Psoas muscle (tissue), 8 donors: ENCODE results near the gene KRT72. TPM values are rescaled to one million over a fixed set of nuclear protein-coding genes. Genes with fewer than 3 reads are reported as not detected.

Experiments used
- ATAC-seq, 4 donors: fragments of 200-7000 bp; cut with Tn5 transposase; one replicate each; pipeline ENCODE4 v1.9.1; 2020; ENCODE audit warnings: moderate library complexity in 3 of 4, mild to moderate bottlenecking in 2 of 4
- DNase-seq, 2 donors: peaks; one replicate each; pipeline ENCODE4 v3.0.0-alpha.2; 2020
- H3K27ac ChIP-seq: fragments of 200-600 bp; one replicate; pipeline ENCODE4 v1.8.0; 2022
- H3K27me3 ChIP-seq, 3 donors: fragments of 200-600 bp in 1 of 3; one replicate each; pipeline versions ENCODE4 v1.6.1 to v1.8.0; 2013 to 2022; ENCODE audit warnings: low read length in 2 of 3, mild to moderate bottlenecking in 2 of 3, moderate library complexity in 1 of 3; ENCODE audit not compliant: insufficient read depth in 3 of 3
- H3K36me3 ChIP-seq, 2 donors: fragments of 200-600 bp in 1 of 2; one replicate each; pipeline versions ENCODE4 v1.6.1 to v1.8.0; 2013 to 2022; ENCODE audit warnings: low read depth in 1 of 2, mild to moderate bottlenecking in 1 of 2, moderate library complexity in 1 of 2; ENCODE audit not compliant: insufficient read depth in 1 of 2
- H3K4me1 ChIP-seq: fragments of 200-600 bp; one replicate; pipeline ENCODE4 v1.8.0; 2022
- H3K4me3 ChIP-seq: fragments of 200-600 bp; one replicate; pipeline ENCODE4 v1.8.0; 2022; ENCODE audit warnings: mild to moderate bottlenecking
- H3K9me3 ChIP-seq: fragments of 200-600 bp; one replicate; pipeline ENCODE4 v1.8.0; 2022
- CTCF ChIP-seq: fragments of 200-600 bp; IDR thresholded peaks from one replicate; pipeline ENCODE4 v1.8.0; 2022; ENCODE audit warnings: antibody characterized with exemption
- WGBS, 3 donors: extraction: QIAGEN DNeasy Blood & Tissue Kit; methylation state at CpG; one replicate each; pipeline versions ENCODE4 v1.1.6 to v1.1.7; 2013; 5-methylcytosine and 5-hydroxymethylcytosine counted together
- intact Hi-C, 2 donors: fragments of 100-400 bp; cut with DNase I; formaldehyde crosslinking; loops; one replicate each; pipeline versions ENCODE4 v1.11.0 to v1.14.2; 2022
- polyA plus RNA-seq, 3 donors: library from polyadenylated mRNA; stranded (reverse); fragments of 200-250 nt; gene quantifications; one replicate each; pipeline ENCODE4 v1.2.3, GENCODE V29; 2013
- total RNA-seq, 4 donors: library from RNA; stranded (reverse); fragmentation: NEBNext Ultra II Directional in 2 of 4; extraction: Animal tissue kit (Norgen Biotek cat#: 25700) in 2 of 4; gene quantifications; one replicate each; pipeline versions ENCODE4 v1.2.1 to v1.2.4, GENCODE V29; 2021 to 2023
- donor health status: healthy with polysubstance abuse.
- donor health status: DM: no; HTN: no; CAD: no; lungs with moderate emphysema.
- donor health status: Bipolar disorder and iron deficiency.
- donor health status: healthy.
- donor health status: DM: yes; HTN: yes; CAD: no.
- donor health status: DM: no; HTN: no; CAD: no.
- donor health status: DM: no; HTN: no; CAD: no.
- donor health status: DM: yes; HTN: yes; CAD: no.

KRT72 gene
- total and polyA plus RNA-seq, 7 donors = not detected

DNA sequence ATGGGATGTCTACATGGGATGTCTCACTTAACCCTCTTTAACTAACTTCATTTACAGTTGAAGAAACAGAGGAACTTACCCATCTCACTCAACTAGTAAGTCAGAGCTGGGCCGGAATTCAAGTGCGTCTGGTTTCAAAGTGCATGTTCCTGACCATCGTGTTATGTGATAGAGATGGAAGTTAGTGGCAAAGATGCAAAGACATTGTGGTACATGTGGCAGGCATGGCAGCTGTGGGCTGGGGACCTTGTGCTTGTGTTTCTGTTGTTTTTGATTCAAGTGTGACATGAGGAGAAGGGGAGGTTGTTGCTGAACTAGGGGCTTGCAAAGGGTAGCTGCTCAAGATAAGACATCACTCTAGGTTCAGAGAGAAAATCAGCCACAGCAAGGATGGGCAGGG is 25.3 kb downstream of the KRT72 start:
- Histone ChIP-seq H3K4me3 (no peak overlapping the region), H3K27ac (no peak overlapping the region), H3K36me3 (no peaks in the 10 kb centered on the region), H3K4me1 (no peaks in the 10 kb centered on the region), H3K9me3 (no peaks in the 10 kb centered on the region), H3K27me3 (peaks cover 4 to 13% (median 4%) of the 10 kb centered on the region in 3 donors)
- TF ChIP-seq CTCF = no peak
- DNase-seq = no peak
- intact Hi-C loops = no loop called here
- no peak for ATAC-seq
- 78 to 97% (median 95%) methylated on average over 3 of the region's 3 CpGs for WGBS, 3 donors

DNA sequence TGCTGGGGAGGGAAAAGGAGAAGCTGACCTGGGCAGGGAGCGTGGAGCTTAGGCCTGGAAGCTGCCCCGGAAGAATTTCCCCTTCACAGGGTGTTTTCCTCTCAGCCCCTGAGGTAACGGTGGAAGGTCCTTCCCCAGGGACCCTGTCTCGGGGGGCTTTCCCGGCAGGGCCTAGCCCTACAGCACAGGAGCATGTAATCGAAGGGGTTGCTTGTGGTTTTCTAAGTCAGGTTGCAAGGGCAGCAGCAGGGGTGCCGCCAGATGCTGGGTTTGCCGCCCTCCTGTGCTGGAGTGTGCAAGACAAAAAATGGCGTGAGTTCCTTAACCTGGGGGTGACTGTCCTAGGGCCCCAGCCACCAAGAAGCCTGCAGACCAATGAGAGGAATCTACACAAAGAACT is 26.0 kb downstream of the KRT72 start:
- Histone ChIP-seq H3K27ac (no peak overlapping the region), H3K4me3 (no peak overlapping the region), H3K36me3 (no peaks in the 10 kb centered on the region), H3K27me3 (peaks cover 4 to 13% (median 5%) of the 10 kb centered on the region in 3 donors), H3K4me1 (no peaks in the 10 kb centered on the region), H3K9me3 (no peaks in the 10 kb centered on the region)
- no peak for DNase-seq
- intact Hi-C loops = no loop called here
- no peak for ATAC-seq
- 88 to 94% (median 91%) methylated on average over 9 of the region's 9 CpGs for WGBS, 3 donors
- TF ChIP-seq CTCF = no peak

DNA sequence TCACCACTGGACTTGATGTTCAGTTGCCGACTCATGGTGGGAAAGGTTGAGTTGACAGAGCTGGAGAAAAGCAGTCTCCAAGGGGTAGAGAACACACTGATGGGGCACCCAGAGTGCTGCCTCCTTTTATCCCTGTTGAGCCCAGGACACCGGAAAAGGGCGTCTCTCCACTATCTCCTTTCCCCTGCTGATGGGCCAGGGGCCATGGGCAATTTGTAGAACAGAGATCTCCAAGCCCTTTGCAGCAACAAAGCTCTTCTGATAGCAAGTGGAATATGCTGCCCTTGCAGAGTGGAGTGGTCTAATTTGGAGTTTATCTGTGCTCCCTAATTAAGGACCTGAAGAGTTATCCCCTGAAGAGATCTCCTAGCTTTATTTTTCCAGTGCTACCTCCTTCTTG is 27.5 kb downstream of the KRT72 start, which contains the start of gene KRT74:
TSS of gene KRT74 (minus strand) at position 101 of the 400 bp plus-strand sequence. CDS start at position 35, 66 bp downstream.
- intact Hi-C loops = no loop called here
- WGBS, 3 donors = 65 to 87% (median 84%) methylated on average over 3 of the region's 3 CpGs
- Histone ChIP-seq H3K9me3 (no peaks in the 10 kb centered on the region), H3K4me3 (no peak within 1 kb of the TSS), H3K27ac (no peak within 1 kb of the TSS), H3K4me1 (no peaks in the 10 kb centered on the region), H3K36me3 (no peaks in the 10 kb centered on the region), H3K27me3 (peaks cover 0 to 13% (median 5%) of the 10 kb centered on the region in 3 donors)
- no peak for TF ChIP-seq CTCF
- DNase-seq (no peak), ATAC-seq (no peak)

- peak in 1 of 2 donors; percentile 41 for DNase-seq
- intact Hi-C loops = no loop called here
- Histone ChIP-seq H3K9me3 (no peaks in the 10 kb centered on the region), H3K27ac (no peak overlapping the region), H3K4me3 (no peak overlapping the region), H3K4me1 (no peaks in the 10 kb centered on the region), H3K27me3 (peaks cover 0 to 13% (median 5%) of the 10 kb centered on the region in 3 donors), H3K36me3 (no peaks in the 10 kb centered on the region)
- WGBS, 3 donors = 69 to 80% (median 78%) methylated on average over 15 of the region's 15 CpGs
- TF ChIP-seq CTCF = no peak
- no peak for ATAC-seq
These were observed 28.0 kb downstream of the KRT72 start for GRCh38 chr12:52573306-52573705.

GRCh38 chr12:52570511-52570910 is 30.8 kb downstream of the KRT72 start:
- WGBS, 3 donors = 84 to 91% (median 85%) methylated on average over 10 of the region's 10 CpGs
- Histone ChIP-seq H3K4me3 (no peak overlapping the region), H3K27me3 (peaks cover 0 to 13% (median 7%) of the 10 kb centered on the region in 3 donors), H3K9me3 (no peaks in the 10 kb centered on the region), H3K36me3 (no peaks in the 10 kb centered on the region), H3K4me1 (no peaks in the 10 kb centered on the region), H3K27ac (no peak overlapping the region)
- DNase-seq (peak in 1 of 2 donors; percentile 6), ATAC-seq (no peak)
- intact Hi-C loops = no loop called here
- no peak for TF ChIP-seq CTCF
